Mesenchymal stem cell (in vitro differentiated cells and primary cell): Measurements from ENCODE around the gene IFNA4.

ENCODE experiments used
- DNase-seq: peaks from one replicate; pipeline ENCODE4 v3.0.0-alpha.2; 2013
- H2AFZ ChIP-seq: one replicate; pipeline ENCODE4 v1.6.1; 2013; ENCODE audit warnings: low read depth, mild to moderate bottlenecking, control low read depth, inconsistent platforms, low read length, moderate library complexity
- H2AK5ac ChIP-seq: 2 replicates; pipeline ENCODE4 v1.6.1; 2013; ENCODE audit warnings: low read length, moderate library complexity, mild to moderate bottlenecking, inconsistent platforms; ENCODE audit not compliant: severe bottlenecking
- H2BK120ac ChIP-seq: one replicate; pipeline ENCODE4 v1.6.1; 2013; ENCODE audit warnings: low read depth, mild to moderate bottlenecking, inconsistent platforms, low read length, moderate library complexity
- H2BK12ac ChIP-seq, 2 experiments: one replicate each; pipeline ENCODE4 v1.6.1; 2013; ENCODE audit warnings: inconsistent platforms in 2 of 2, low read length in 2 of 2, mild to moderate bottlenecking in 2 of 2, moderate library complexity in 2 of 2, control low read depth in 1 of 2
- H2BK15ac ChIP-seq: one replicate; pipeline ENCODE4 v1.6.1; 2013; ENCODE audit warnings: mild to moderate bottlenecking, low read depth, inconsistent platforms; ENCODE audit not compliant: poor library complexity, severe bottlenecking
- H2BK5ac ChIP-seq: 2 replicates; pipeline ENCODE4 v1.6.1; 2013; ENCODE audit warnings: low read depth, mild to moderate bottlenecking, low read length, control low read depth, inconsistent platforms; ENCODE audit not compliant: poor library complexity, severe bottlenecking
- H3K14ac ChIP-seq, 2 experiments: one replicate each; pipeline ENCODE4 v1.6.1; 2013; ENCODE audit warnings: inconsistent platforms in 2 of 2, low read length in 2 of 2, control low read depth in 1 of 2, mild to moderate bottlenecking in 1 of 2, moderate library complexity in 1 of 2
- H3K18ac ChIP-seq, 2 experiments: one replicate each; pipeline ENCODE4 v1.6.1; 2013; ENCODE audit warnings: inconsistent platforms in 2 of 2, low read length in 2 of 2, control low read depth in 1 of 2, low read depth in 1 of 2, mild to moderate bottlenecking in 1 of 2
- H3K23ac ChIP-seq, 2 experiments: one replicate each; pipeline ENCODE4 v1.6.1; 2013; ENCODE audit warnings: inconsistent platforms in 2 of 2, low read length in 2 of 2, mild to moderate bottlenecking in 2 of 2, moderate library complexity in 2 of 2, control low read depth in 1 of 2
- H3K27ac ChIP-seq: 2 replicates; pipeline ENCODE4 v1.5.1; 2013; ENCODE audit warnings: mild to moderate bottlenecking, moderate library complexity, low read length, control low read depth, inconsistent platforms; ENCODE audit not compliant: poor library complexity, severe bottlenecking
- H3K27me3 ChIP-seq, 2 experiments: 2 replicates each; pipeline versions ENCODE4 v1.6.1 to v1.7.0; 2013; ENCODE audit warnings: low read length in 2 of 2, mild to moderate bottlenecking in 2 of 2, moderate library complexity in 2 of 2, control low read depth in 1 of 2, inconsistent platforms in 1 of 2; ENCODE audit not compliant: control insufficient read depth in 1 of 2, insufficient read depth in 1 of 2
- H3K36me3 ChIP-seq, 2 experiments: 2 replicates each; pipeline versions ENCODE4 v1.6.1 to v1.7.0; 2013; ENCODE audit warnings: low read length in 2 of 2, control low read depth in 1 of 2, inconsistent platforms in 1 of 2, low read depth in 1 of 2, mild to moderate bottlenecking in 1 of 2; ENCODE audit not compliant: insufficient read depth in 2 of 2, control insufficient read depth in 1 of 2
- H3K4ac ChIP-seq, 2 experiments: one replicate each; pipeline ENCODE4 v1.6.1; 2013; ENCODE audit warnings: inconsistent platforms in 2 of 2, low read length in 2 of 2, mild to moderate bottlenecking in 2 of 2, moderate library complexity in 2 of 2, control low read depth in 1 of 2, low read depth in 1 of 2
- H3K4me1 ChIP-seq: 2 replicates; pipeline ENCODE4 v1.6.1; 2013; ENCODE audit warnings: low read depth, low read length, control low read depth; ENCODE audit not compliant: control insufficient read depth, insufficient read depth
- H3K4me2 ChIP-seq: 2 replicates; pipeline ENCODE4 v1.6.1; 2013; ENCODE audit warnings: low read length, mild to moderate bottlenecking, inconsistent platforms; ENCODE audit not compliant: poor library complexity, severe bottlenecking
- H3K4me3 ChIP-seq, 2 experiments: 2 replicates each; pipeline versions ENCODE4 v1.5.1 to v1.7.0; 2013; ENCODE audit warnings: low read length in 2 of 2, mild to moderate bottlenecking in 2 of 2, control low read depth in 1 of 2, low read depth in 1 of 2; ENCODE audit not compliant: insufficient read depth in 1 of 2
- H3K79me1 ChIP-seq: replicated peaks from 2 replicates; pipeline ENCODE4 v1.6.1; 2013; ENCODE audit warnings: mild to moderate bottlenecking, control low read depth, low read length, inconsistent platforms; ENCODE audit not compliant: poor library complexity, severe bottlenecking
- H3K9ac ChIP-seq: 2 replicates; pipeline ENCODE4 v1.7.0; 2013; ENCODE audit warnings: mild to moderate bottlenecking, low read length, moderate library complexity
- H3K9me3 ChIP-seq: 2 replicates; pipeline ENCODE4 v1.7.0; 2013; ENCODE audit warnings: mild to moderate bottlenecking, low read length; ENCODE audit not compliant: control insufficient read depth
- H4K8ac ChIP-seq: one replicate; pipeline ENCODE4 v1.6.1; 2013; ENCODE audit warnings: inconsistent platforms, mild to moderate bottlenecking, low read length, moderate library complexity
- H4K91ac ChIP-seq: one replicate; pipeline ENCODE4 v1.6.1; 2013; ENCODE audit warnings: mild to moderate bottlenecking, low read length, inconsistent platforms
- WGBS: methylation state at CpG from one replicate; pipeline ENCODE4 v1.1.7; 2013; ENCODE audit warnings: mixed read lengths; 5-methylcytosine and 5-hydroxymethylcytosine counted together

IFNA4 gene

DNA sequence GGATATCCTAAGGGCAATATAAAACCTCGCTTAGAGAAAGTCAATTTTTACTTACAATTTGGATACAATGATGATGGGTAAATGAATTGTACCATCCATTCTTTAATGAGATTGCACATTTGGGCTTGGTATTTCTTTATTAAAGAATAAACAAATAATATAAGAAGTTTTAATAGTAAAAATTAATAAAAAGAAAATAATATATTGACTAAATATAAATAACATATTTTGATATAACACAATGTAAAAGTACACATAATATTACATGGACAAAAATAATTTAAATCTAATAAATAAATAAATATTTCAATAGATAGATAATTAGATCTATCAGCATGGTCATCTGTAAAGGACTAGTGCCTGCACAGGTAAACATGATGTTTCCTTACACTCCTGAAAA is 21.9 kb downstream of the IFNA4 start:
- no peak overlapping the region for H4K8ac ChIP-seq
- H2BK12ac ChIP-seq, result no peak overlapping the region
- no peak overlapping the region for H2AFZ ChIP-seq
- H3K18ac ChIP-seq, result no peak overlapping the region
- H3K14ac ChIP-seq, result no peak overlapping the region
- H3K4me2 ChIP-seq, result no peak overlapping the region
- H3K36me3 ChIP-seq, result no peaks in the 10 kb centered on the region
- H3K27ac ChIP-seq, result no peak overlapping the region
- no peak overlapping the region for H2BK120ac ChIP-seq
- no peaks in the 10 kb centered on the region for H3K27me3 ChIP-seq
- no peak overlapping the region for H3K4me3 ChIP-seq
- H3K9ac ChIP-seq, result no peak overlapping the region
- H3K4me1 ChIP-seq, result no peaks in the 10 kb centered on the region
- H3K9me3 ChIP-seq, result no peaks in the 10 kb centered on the region
- H2AK5ac ChIP-seq, result no peak overlapping the region
- no peak overlapping the region for H2BK15ac ChIP-seq
- no peaks in the 10 kb centered on the region for H3K79me1 ChIP-seq
- H3K23ac ChIP-seq, result no peak overlapping the region
- no peak overlapping the region for H4K91ac ChIP-seq
- H3K4ac ChIP-seq, result no peak overlapping the region
- H2BK5ac ChIP-seq, result no peak overlapping the region
- 100% methylated on average over 1 of the region's 1 CpG for WGBS
- no peak for DNase-seq

GRCh38 chr9:21160178-21160577 is 27.2 kb downstream of the IFNA4 start:
- no peak overlapping the region for H4K8ac ChIP-seq
- no peaks in the 10 kb centered on the region for H3K4me1 ChIP-seq
- H2BK5ac ChIP-seq, result no peak overlapping the region
- H3K79me1 ChIP-seq, result no peaks in the 10 kb centered on the region
- no peak overlapping the region for H3K27ac ChIP-seq
- no peak overlapping the region for H3K9ac ChIP-seq
- no peak overlapping the region for H2BK15ac ChIP-seq
- no peaks in the 10 kb centered on the region for H3K9me3 ChIP-seq
- H2BK120ac ChIP-seq, result no peak overlapping the region
- no peak overlapping the region for H4K91ac ChIP-seq
- H3K4me3 ChIP-seq, result no peak overlapping the region
- H2AFZ ChIP-seq, result no peak overlapping the region
- H2AK5ac ChIP-seq, result no peak overlapping the region
- no peaks in the 10 kb centered on the region for H3K27me3 ChIP-seq
- no peaks in the 10 kb centered on the region for H3K36me3 ChIP-seq
- H3K18ac ChIP-seq, result no peak overlapping the region
- WGBS, result no CpG with 5 or more reads among the region's 1 CpG
- H3K14ac ChIP-seq, result no peak overlapping the region
- no peak overlapping the region for H2BK12ac ChIP-seq
- DNase-seq, result peak; percentile 44
- no peak overlapping the region for H3K23ac ChIP-seq
- H3K4ac ChIP-seq, result no peak overlapping the region
- H3K4me2 ChIP-seq, result no peak overlapping the region

GRCh38 chr9:21155501-21155900 is 31.9 kb downstream of the IFNA4 start:
- H2BK5ac ChIP-seq, result no peak overlapping the region
- no peak overlapping the region for H3K14ac ChIP-seq
- no peak overlapping the region for H4K8ac ChIP-seq
- WGBS, result 61% methylated on average over 2 of the region's 2 CpGs
- no peak overlapping the region for H2BK12ac ChIP-seq
- no peak overlapping the region for H2BK120ac ChIP-seq
- H2AFZ ChIP-seq, result no peak overlapping the region
- no peak overlapping the region for H3K4me3 ChIP-seq
- H3K27ac ChIP-seq, result no peak overlapping the region
- no peak overlapping the region for H3K18ac ChIP-seq
- H3K9me3 ChIP-seq, result no peaks in the 10 kb centered on the region
- no peak overlapping the region for H3K4ac ChIP-seq
- no peak overlapping the region for H3K23ac ChIP-seq
- DNase-seq, result peak; percentile 1
- no peaks in the 10 kb centered on the region for H3K27me3 ChIP-seq
- no peak overlapping the region for H4K91ac ChIP-seq
- no peak overlapping the region for H3K4me2 ChIP-seq
- H3K4me1 ChIP-seq, result peaks cover 2% of the 10 kb centered on the region
- no peaks in the 10 kb centered on the region for H3K79me1 ChIP-seq
- peak overlapping the region; percentile 65 for H3K9ac ChIP-seq
- H2AK5ac ChIP-seq, result no peak overlapping the region
- no peaks in the 10 kb centered on the region for H3K36me3 ChIP-seq
- H2BK15ac ChIP-seq, result no peak overlapping the region

DNA sequence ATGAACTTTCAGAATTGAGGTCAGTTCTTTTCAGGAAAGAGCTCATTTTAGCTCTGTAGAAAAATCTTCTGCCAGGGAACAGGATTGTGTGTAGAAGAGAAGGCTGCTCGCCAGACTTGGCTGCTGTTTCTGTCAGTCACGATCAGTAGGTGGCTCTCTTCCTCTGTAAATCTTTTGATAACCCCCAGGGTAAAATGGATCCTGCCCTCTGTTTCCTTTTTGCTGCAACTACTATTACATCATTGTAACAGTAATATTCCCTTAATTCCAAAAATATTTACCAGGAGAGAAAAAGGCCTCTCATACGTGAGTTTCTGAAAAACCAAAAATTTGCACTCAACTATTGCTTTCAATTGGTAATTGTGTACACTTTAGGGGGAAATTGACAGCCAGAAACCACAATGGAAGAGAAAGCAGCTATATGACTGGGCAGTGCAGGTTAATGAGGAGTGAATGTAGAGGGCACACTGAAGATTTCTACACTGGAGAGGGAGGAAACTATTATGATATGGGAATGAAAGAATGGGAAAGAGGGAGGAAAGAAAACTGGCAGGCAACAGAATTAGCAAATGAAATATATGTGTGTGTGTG is 33.3 kb downstream of the IFNA4 start:
- Histone ChIP-seq H2BK120ac (no peak overlapping the region), H3K4ac (no peak overlapping the region), H3K4me1 (peaks cover 2% of the 10 kb centered on the region), H3K4me3 (peak overlapping the region in 1 of 2 experiments; percentile 47), H3K27me3 (no peaks in the 10 kb centered on the region), H4K8ac (no peak overlapping the region), H3K14ac (no peak overlapping the region), H3K79me1 (no peaks in the 10 kb centered on the region), H3K23ac (no peak overlapping the region), H2AK5ac (no peak overlapping the region), H2BK12ac (no peak overlapping the region), H2AFZ (no peak overlapping the region), H4K91ac (no peak overlapping the region), H3K4me2 (peak overlapping the region; percentile 34), H3K9ac (peak overlapping the region; percentile 55), H3K36me3 (no peaks in the 10 kb centered on the region), H2BK5ac (no peak overlapping the region), H3K27ac (peak overlapping the region; percentile 12), H3K9me3 (no peaks in the 10 kb centered on the region), H3K18ac (no peak overlapping the region), H2BK15ac (no peak overlapping the region)
- WGBS, result 11% methylated on average over 2 of the region's 3 CpGs
- DNase-seq, result peak; percentile 31
